GM20000 (cell line): ENCODE measurements around the gene POLR1C.

Experiments used
- DNase-seq: peaks from one replicate; pipeline ENCODE4 v3.0.0; 2012; ENCODE audit warnings: low spot score
- CTCF ChIP-seq: IDR thresholded peaks from 2 replicates; pipeline ENCODE4 v1.5.1; 2012; ENCODE audit warnings: mild to moderate bottlenecking, control low read depth; ENCODE audit errors: extremely low read depth, missing control alignments

Gene POLR1C

GRCh38 chr6:43515808-43516207, 1.1 kb upstream of the POLR1C start:
- TF ChIP-seq CTCF = no peak
- DNase-seq = no peak

DNA sequence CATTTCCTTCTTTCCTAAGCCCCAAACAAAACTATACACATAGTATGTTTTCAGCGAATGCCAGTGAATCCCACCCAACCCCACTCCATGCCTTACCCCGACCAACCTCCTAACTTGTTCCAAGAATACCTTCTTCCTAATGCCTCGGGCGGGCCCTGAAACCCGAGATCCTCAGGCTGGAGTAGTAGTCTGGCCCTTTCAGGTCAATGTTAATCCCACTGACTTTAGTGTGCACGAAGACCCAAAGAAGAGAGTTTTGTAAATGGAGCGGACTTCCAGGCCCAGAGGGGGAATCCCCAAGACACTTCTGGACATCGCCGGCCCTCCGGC, 557 bp upstream of the POLR1C start:
- TF ChIP-seq CTCF = no peak
- no peak for DNase-seq

- DNase-seq = no peak
- TF ChIP-seq CTCF = no peak
These were observed 842 bp downstream of the POLR1C start for GRCh38 chr6:43517505-43518357.

- no peak for DNase-seq
- no peak for TF ChIP-seq CTCF
These were observed 3.2 kb downstream of the POLR1C start for GRCh38 chr6:43520097-43520496.

DNA sequence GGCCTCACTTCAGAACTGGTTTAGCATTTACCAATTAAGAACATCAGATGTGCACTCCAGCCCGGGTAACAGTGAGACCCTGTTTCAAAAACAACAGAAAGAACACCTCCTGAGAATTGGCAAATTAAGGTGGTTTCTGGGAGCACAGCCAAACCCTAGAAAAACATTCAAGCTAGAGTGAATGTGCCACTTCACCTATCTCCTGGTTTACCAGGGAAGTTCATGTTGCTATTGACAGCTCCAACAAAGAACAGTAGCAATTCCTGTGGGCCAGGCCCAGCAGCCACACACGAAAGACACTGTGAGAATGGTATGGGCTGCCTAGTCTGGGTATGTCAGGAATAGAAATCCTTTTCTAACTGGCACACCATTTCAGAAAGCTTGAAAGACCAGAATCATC, 4.9 kb downstream of the POLR1C start:
- no peak for TF ChIP-seq CTCF

DNA sequence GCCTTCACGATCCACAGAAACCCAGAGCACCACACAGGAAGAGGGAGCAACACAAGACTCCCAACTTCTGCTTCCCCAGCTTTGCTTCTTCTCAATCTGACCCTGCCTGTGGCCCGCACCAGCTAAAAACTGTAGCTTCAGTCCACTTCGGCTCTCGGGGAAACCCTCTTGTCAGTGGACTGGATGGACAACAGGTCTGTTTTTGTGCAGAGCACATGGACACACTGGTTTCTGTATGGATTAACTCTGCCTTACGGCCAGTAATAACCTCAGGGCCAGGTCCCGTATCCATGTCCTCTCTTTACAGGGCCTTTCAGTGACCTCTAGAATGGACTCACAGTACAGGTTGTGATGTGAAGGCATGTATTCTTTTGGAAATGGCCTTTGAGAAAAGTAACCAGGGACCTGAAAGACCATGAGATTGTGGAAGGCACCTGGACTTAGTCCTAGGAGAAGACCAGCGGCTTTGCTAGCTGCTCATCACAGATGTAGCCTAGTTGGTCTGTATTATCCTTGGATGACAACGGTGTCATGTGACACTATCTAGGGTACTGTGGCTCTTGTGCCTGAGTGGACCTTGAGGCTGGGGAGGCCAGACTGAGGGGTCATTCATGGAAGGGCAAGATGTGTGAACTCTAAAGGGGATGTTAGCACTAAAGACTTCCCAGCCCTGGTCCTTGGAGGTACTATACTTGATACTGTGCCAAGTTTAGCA, 5.8 kb downstream of the POLR1C start:
- DNase-seq = no peak
- no peak for TF ChIP-seq CTCF

More for the DNA sequence above, 4.9 kb downstream of the POLR1C start:
- DNase-seq = no peak

DNA sequence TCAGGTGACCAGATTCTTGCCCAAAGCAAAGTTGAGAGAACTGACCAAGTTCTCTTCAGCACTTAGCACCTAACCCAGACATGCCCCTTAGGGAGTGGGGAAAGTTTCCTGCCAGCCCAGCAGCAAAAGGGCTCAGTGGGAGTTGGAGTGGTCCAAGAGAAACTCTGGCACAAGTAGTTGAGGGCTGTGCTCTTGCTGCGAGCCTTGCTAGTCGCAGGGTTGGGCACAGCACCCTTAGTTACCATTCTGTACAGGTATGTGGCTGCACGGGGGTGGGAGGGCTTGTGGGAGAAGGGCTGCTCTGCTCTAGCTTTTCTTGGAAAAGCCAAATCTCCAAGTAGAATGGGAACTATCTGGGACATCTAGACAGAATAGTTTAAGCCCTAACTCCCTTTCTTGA, 6.4 kb downstream of the POLR1C start:
- TF ChIP-seq CTCF = no peak
- DNase-seq = no peak
